ENCODE results near the gene LZTR1. TPM values are rescaled to one million over a fixed set of nuclear protein-coding genes. Genes with fewer than 3 reads are reported as not detected.
A peak's percentile ranks its signal among the peaks of the same experiment; 100 is the strongest.
"Not testable (repeated sequence)": the region's sequence is repeated elsewhere in the genome, so short reads cannot be mapped to it uniquely, and the experiment has no call there.

Gene LZTR1
- total RNA-seq, 4 donors from 2014 or later: 40.2 to 90.5 (median 59.3) TPM

DNA sequence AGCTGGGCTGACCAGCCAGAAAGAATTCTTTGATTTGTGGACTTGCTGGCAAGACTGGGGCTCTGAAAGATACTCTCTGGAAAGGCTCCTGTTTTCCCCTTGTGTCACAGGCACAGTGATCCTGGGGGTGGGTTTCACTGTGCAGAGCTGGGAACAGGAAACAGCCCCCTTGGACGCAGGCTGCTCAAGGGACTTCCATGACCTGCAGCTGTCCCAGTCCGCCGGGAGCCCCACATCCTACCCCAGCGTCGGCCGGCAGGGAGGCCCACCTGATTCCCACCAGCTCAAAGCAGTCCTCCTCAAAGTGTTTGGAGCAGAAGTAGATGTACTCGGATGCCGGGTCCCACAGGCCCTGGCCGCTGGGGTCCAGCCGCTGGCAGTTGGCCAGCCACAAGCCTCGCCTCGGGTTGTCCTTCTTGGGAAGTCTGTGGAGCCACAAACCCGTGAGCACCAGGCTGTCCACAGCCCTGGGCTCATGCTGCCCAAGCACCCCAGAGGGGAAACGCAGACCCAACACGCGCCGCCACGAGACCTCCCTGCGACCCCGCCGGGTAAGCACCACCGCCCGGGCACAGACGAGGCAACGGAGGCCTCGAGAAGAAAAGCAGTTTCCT is 19.0 kb downstream of the LZTR1 start:
- peaks cover 0 to 8% (median 2%) of the 10 kb centered on the region in 4 donors for H3K36me3 ChIP-seq
- peak overlapping the region; percentile 64 to 89 (median 76) for H3K4me3 ChIP-seq
- 5% methylated on average over 11 of the region's 26 CpGs; no CpG with 5 or more reads in 1 of the 2 donors for WGBS, 2 donors (ENCODE audit: low coverage in 1 of 2)
- no peaks in the 10 kb centered on the region for H3K27me3 ChIP-seq
- H3K9me3 ChIP-seq: no peaks in the 10 kb centered on the region
- intact Hi-C loops (cut with DNase I; ENCODE audit: low total_unique reads): loop anchor here (5.0 kb wide), 1 partner anchor 279 kb away; no protein-coding TSS in a partner anchor
- in situ Hi-C loops (cut with MboI; ENCODE audit: low pct_ligation_motif_present in 1 of 4, low pct_unique_long_range_greater_than_20kb in 1 of 4, low sequenced_read_pairs in 3 of 4): no loop called here
- TF ChIP-seq POLR2AphosphoS5 (IDR thresholded peaks at IDR 0.05): no peak
- TF ChIP-seq, protein P1, sequence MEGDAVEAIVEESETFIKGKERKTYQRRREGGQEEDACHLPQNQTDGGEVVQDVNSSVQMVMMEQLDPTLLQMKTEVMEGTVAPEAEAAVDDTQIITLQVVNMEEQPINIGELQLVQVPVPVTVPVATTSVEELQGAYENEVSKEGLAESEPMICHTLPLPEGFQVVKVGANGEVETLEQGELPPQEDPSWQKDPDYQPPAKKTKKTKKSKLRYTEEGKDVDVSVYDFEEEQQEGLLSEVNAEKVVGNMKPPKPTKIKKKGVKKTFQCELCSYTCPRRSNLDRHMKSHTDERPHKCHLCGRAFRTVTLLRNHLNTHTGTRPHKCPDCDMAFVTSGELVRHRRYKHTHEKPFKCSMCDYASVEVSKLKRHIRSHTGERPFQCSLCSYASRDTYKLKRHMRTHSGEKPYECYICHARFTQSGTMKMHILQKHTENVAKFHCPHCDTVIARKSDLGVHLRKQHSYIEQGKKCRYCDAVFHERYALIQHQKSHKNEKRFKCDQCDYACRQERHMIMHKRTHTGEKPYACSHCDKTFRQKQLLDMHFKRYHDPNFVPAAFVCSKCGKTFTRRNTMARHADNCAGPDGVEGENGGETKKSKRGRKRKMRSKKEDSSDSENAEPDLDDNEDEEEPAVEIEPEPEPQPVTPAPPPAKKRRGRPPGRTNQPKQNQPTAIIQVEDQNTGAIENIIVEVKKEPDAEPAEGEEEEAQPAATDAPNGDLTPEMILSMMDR (IDR thresholded peaks at IDR 0.05): peak in 1 of 5 experiments; percentile 6
- peaks cover 23 to 36% (median 29%) of the 10 kb centered on the region in 4 donors for H3K4me1 ChIP-seq
- H3K27ac ChIP-seq: peak overlapping the region; percentile 93 to 99 (median 99)
- no peak for DNase-seq

DNA sequence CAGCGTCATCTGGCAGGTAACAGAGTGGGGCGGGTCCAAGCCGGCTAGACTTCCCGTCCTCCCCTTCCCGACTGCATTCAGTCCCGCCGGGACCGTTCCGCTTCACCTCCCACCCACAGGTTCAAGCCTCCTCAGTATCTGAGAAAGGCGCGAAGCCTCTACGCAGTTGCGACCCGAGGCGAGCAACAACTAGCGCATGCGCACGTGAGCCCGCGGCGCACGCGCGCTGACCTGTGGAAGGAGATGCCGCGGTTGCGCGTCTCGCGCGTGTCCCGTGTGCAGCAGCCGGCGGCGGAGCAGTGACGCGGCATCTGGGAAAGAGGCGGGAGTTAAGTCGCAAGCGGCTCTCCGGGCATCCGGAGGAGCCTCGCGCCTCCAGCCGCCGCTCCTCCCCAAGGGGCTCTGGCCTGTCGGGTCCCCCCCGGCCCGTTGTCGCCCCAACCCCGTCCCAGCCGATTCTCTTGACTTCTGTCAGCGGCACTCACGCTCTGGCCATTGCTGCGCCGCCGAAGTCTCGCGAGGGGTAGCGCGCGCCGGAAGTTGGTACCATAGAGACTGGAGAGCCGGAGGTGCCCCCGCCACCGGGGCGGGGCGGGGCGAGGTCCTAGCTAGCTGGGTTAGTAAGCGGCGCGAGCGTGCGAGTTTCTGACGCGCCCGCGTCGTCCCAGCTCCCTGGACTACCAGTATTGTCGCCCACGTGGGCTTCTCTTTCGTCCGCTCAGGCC is 19.7 kb downstream of the LZTR1 start, which contains the start of gene THAP7:
Gene THAP7 (minus strand): TSS at position 518 of the 725 bp plus-strand sequence. CDS start 207 bp downstream, at position 311.
- Histone ChIP-seq H3K36me3 (peaks cover 0 to 8% (median 2%) of the 10 kb centered on the region in 4 donors), H3K9me3 (no peaks in the 10 kb centered on the region), H3K4me3 (peak within 1 kb of the TSS; percentile 64 to 89 (median 76)), H3K27me3 (no peaks in the 10 kb centered on the region), H3K4me1 (peaks cover 23 to 36% (median 29%) of the 10 kb centered on the region in 4 donors), H3K27ac (peak within 1 kb of the TSS; percentile 93 to 99 (median 99))
- TF ChIP-seq, protein P1 (IDR thresholded peaks at IDR 0.05): no peak
- TF ChIP-seq POLR2AphosphoS5 (IDR thresholded peaks at IDR 0.05): peak; percentile 84 to 91 (median 86)
- TF ChIP-seq POLR2A (IDR thresholded peaks at IDR 0.05): peak; percentile 94
- TF ChIP-seq EP300 (IDR thresholded peaks at IDR 0.05; ENCODE audit: low read depth): peak; percentile 18
- WGBS, 2 donors (ENCODE audit: low coverage in 1 of 2): 1% methylated on average over 23 of the region's 83 CpGs; no CpG with 5 or more reads in 1 of the 2 donors
- peak; percentile 97 for DNase-seq
- intact Hi-C loops (cut with DNase I; ENCODE audit: low total_unique reads) (loop anchor here (5.0 kb wide), 1 partner anchor 279 kb away; no protein-coding TSS in a partner anchor), in situ Hi-C loops (cut with MboI; ENCODE audit: low pct_ligation_motif_present in 1 of 4, low pct_unique_long_range_greater_than_20kb in 1 of 4, low sequenced_read_pairs in 3 of 4) (no loop called here)

DNA sequence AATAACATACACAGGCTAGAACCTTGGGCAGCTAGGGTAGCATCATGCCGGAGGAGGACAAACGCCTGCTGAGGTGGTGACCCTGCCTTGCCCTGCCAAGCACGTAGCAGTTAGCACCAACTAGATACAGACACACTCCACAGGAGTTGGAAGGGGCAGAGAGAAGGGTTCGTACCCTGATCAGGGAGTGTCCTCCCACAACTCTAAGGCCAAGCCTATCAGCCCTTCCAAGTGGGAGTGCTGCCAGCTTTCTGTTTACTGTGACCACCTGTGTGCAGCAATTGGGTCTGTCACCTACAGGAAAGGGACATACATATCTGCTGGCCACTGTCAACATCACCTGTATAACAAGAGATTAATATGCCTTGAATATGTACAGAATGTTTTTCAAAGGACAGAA is 21.7 kb downstream of the LZTR1 start:
- Histone ChIP-seq H3K27ac (peak overlapping the region; percentile 93 to 99 (median 99)), H3K36me3 (peaks cover 0 to 8% (median 2%) of the 10 kb centered on the region in 4 donors), H3K4me1 (peaks cover 23 to 36% (median 29%) of the 10 kb centered on the region in 4 donors), H3K27me3 (no peaks in the 10 kb centered on the region), H3K9me3 (no peaks in the 10 kb centered on the region), H3K4me3 (peak overlapping the region in 1 of 4 donors; percentile 89)
- in situ Hi-C loops (cut with MboI; ENCODE audit: low pct_ligation_motif_present in 1 of 4, low pct_unique_long_range_greater_than_20kb in 1 of 4, low sequenced_read_pairs in 3 of 4): no loop called here
- WGBS, 2 donors (ENCODE audit: low coverage in 1 of 2): 59 to 69% methylated on average over 3 to 4 of the region's 4 CpGs
- TF ChIP-seq, protein P1 (IDR thresholded peaks at IDR 0.05): no peak
- TF ChIP-seq EP300 (IDR thresholded peaks at IDR 0.05; ENCODE audit: low read depth): no peak
- TF ChIP-seq POLR2A (IDR thresholded peaks at IDR 0.05): no peak
- TF ChIP-seq POLR2AphosphoS5 (IDR thresholded peaks at IDR 0.05): no peak
- intact Hi-C loops (cut with DNase I; ENCODE audit: low total_unique reads): loop anchor here (5.0 kb wide), 1 partner anchor 281 kb away; no protein-coding TSS in a partner anchor
- peak; percentile 37 for DNase-seq

DNA sequence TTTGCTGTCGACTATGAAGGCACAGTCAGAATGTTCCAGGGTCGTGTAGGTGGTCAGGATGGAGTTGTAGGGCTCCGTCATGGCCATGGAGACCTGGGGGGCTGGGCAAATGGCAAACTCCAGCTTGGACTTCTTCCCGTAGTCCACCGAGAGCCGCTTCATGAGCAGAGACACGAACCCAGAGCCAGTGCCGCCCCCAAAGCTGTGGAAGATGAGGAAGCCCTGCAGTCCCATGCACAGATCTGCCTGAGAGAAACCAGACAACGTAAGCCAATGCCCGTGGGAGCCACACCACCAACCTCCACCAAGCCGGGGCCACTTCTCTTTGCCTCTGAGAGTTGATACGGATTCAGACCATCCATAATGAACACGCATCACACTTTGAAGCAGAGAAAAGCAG is 27.1 kb downstream of the LZTR1 start:
- H3K9me3 ChIP-seq; in situ Hi-C loops (cut with MboI; ENCODE audit: low pct_ligation_motif_present in 1 of 4, low pct_unique_long_range_greater_than_20kb in 1 of 4, low sequenced_read_pairs in 3 of 4); DNase-seq; H3K27me3 ChIP-seq; H3K4me3 ChIP-seq; H3K4me1 ChIP-seq; intact Hi-C loops (cut with DNase I; ENCODE audit: low total_unique reads); H3K36me3 ChIP-seq; H3K27ac ChIP-seq: not testable (repeated sequence)
- 88% methylated on average over 13 of the region's 13 CpGs; no CpG with 5 or more reads in 1 of the 2 donors for WGBS, 2 donors (ENCODE audit: low coverage in 1 of 2)

Measured in transverse colon (tissue), 4 donors.